Islet precursor cell (in vitro differentiated cells): ENCODE results near the gene ATP5PF.
"Not testable (repeated sequence)": the region's sequence is repeated elsewhere in the genome, so short reads cannot be mapped to it uniquely, and the experiment has no call there.

ENCODE experiments used
- DNase-seq: peaks from one replicate; pipeline ENCODE4 v3.0.0-alpha.2; 2018

Gene ATP5PF, protein sequence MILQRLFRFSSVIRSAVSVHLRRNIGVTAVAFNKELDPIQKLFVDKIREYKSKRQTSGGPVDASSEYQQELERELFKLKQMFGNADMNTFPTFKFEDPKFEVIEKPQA

DNA sequence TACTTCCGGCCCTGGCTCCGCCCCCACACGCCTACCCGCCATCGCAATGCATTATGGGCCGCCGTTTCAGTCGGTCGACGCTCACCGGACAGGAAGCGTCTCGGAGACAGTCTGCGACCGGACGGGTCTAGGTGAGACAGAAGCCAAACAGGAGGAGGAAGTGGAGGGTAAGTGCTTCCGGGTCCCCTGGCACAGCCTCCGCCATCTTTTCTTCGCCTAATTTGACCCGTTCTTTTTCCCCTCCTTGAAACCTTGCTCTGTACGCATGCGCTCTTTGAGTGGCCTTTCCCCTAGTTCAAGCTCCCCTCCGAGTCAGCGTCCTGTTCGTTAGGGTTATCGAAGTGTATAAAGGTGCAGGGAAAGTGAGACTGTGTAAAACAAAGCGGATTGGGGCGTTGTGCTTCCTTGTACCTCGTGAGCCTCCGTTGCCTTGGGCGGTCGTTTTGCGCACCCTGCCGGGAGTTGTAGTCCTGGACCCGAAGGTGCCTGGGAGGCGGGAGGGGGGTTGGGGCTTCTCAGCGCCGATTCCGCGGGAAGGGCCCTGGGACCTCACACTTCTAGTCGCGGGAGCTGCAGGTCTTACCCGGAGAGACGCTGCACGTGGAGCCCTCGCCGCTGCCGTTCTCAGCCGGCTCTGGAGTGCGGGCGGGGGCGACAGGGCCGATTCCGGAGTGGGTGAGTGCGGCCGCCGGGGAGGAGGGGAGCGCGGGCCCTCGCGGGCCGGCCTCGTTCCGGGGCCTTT is at the start of gene ATP5PF, which contains the start of gene GABPA:
ATP5PF (minus strand) TSS at position 1 of the 742 bp plus-strand sequence. CDS start 5,110 bp downstream, outside the sequence.
GABPA (plus strand) TSS at position 69 of the 742 bp plus-strand sequence. CDS start 6,627 bp downstream, outside the sequence.
- peak; percentile 99 for DNase-seq

DNA sequence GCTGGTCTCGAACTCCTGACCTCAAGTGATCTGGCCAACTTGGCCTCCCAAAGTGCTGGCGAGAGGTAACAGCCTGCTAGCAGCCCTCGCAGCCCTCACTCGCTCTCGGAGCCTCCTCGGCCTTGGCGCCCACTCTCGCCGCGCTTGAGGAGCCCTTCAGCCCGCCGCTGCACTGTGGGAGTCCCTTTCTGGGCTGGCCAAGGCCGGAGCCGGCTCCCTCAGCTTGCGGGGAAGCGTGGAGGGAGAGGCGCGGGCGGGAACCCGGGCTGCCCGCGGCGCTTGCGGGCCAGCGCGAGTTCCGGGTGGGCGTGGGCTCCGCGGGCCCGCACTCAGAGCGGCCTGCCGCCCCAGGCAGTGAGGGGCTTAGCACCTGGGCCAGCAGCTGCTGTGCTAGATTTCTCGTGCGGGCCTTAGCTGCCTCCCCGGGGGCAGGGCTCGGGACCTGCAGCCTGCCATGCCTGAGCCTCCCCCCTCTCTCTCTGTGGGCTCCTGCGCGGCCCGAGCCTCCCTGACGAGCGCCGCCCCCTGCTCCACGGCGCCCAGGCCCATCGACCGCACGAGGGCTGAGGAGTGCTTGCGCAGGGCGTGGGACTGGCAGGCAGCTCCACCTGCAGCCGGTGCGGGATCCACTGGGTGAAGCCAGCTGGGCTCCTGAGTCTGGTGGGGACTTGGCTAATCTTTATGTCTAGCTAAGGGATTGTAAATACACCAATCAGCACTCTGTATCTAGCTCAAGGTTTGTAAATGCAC is 43.6 kb upstream of the ATP5PF start:
- DNase-seq: not testable (repeated sequence)

DNA sequence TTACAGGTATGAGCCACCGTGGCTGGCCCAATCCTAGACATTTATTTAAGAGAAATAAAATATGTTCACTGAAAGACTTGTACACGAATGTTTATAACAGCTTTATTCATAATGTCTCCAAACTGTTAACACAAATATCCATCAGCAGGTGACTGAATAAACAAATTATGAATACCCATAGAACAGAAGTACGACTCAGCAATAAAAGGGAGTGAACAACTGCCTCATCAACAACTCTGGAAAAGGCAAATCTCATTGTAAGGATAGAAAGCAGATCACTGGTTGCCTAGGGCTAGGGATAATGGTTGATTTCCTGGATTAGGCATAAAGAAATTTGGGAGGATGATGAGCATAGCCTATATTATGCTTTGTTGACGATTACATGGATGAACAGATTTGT is 41.7 kb upstream of the ATP5PF start:
- DNase-seq: no peak

DNA sequence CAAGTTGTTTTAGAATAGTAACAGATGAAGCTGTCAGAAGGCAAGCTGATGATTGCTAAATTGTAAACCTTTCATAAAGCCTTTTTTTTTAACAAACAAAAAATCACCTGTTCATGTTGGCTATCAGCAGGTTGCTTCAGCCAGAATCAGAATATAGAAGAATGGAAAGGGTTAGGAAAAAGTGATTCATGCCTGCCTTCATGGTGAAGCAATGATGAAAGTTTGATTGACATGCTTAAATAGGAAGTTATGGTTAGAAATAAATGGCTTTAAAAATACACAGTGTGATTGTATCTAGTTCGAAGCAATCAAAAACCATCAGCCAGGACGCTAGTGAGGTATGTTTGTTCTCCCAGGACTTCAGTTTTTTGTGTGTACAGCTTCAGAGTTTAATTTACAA is 38.0 kb upstream of the ATP5PF start:
- DNase-seq: no peak

DNA sequence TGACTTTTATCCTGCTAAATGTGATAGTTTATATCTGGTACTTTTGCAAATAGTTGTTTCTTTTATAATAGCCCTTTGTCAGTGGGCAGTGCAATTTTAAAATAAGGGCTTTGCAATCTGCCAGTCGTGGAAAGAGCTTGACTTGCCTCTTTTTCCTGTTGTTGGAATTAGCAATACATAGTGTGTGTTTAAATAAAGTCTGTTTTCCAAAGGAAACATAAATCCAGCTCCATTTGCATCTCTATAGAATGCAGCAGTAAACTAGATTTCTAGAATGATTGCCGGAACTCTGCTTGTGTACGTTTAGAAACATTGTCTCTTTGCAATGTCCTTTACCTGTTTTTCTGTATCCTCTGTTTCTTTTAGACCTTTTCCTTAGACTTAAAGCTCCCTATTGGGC is 33.2 kb upstream of the ATP5PF start:
- no peak for DNase-seq

DNA sequence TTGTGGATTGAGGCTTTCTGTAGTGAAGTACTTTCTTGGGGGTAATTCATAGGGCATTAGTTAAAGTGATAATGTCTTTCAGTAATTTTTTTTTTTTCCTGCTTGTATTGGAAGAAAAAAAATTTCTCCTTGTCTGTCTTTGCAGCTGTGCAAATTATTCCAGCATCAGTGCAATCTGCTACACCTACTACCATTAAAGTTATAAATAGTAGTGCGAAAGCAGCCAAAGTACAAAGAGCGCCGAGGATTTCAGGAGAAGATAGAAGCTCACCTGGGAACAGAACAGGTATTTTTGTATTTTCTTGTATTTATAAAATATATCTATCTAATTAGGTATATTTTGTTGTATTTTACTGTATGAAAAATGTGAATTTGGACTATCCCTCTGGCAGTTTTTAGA is 29.4 kb upstream of the ATP5PF start:
- no peak for DNase-seq

DNA sequence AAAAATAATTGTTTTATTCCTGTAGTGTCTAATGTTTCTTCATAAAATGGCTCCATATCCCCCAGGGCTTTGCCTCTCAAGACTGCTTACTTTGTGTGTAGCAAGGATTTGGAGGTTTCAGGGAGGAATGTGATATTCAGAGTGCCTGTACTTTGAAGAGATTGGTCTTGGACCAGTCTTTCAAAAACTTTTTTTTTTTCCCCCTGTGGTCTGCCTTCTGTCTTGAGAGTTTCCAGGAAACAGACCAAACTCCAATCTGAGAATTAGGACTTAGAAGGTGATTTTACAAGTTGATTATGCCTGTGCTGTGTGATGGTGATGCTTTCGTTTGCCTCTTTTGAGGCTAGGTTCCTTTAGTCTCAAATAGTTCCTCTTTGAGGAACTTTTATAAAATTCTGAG is 26.0 kb upstream of the ATP5PF start:
- no peak for DNase-seq

DNA sequence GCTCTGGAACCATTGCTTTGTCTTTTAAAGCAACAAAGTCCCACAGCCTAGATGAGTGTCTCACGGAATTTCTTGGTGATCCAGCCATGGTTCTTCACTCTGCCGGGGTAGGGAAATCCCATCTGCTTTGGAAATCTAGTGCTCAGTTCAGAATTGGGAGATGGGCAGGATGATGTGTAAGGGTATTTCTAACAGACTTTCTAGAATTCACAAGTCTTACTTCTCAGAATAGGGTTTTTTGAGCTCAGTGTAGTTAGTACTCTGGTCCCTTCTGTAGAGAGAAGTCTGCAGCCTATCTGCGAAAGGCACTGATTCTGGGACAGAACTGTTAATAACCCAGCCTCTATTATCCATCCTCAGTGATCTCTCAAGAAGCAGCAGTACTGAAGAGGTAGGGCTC is 25.4 kb upstream of the ATP5PF start:
- DNase-seq: no peak

DNA sequence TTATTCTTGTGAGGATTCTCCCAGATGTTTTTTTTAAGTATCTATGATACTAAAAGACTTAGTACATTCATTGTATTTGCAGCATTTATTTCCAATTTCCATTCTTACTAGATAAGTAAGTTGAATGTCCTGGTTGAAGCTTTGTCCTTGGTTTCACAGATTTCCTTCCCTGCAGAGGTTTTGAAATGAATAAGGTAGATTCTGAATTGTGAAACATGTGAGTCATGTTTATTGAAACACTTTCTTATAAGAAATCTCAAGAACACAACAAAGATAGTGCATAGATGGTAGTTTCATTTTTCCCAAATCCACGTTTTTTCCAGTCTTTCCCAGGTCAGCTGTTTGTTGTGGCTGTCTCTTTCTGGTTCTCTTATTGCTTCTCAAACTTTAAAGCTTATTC is 24.9 kb upstream of the ATP5PF start:
- DNase-seq: no peak

DNA sequence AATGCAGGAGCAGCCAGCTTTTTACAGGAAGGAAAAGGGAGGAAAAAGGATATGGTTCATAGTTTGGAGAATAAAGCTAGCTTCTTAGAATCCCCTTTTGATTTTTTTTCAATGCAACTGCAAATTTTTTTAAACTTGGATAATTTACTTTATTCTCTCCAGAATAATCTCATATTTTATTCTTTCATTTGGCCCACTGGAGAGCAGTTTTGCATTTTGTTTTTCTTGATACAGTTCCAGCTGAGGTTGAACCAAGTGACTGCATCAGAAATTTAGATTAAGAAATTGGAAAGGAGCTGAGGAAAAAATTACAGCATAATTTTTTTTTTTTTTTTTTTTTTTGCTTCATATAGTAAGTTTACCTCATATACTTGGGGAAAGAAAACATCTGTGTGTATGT is 22.8 kb upstream of the ATP5PF start:
- no peak for DNase-seq

DNA sequence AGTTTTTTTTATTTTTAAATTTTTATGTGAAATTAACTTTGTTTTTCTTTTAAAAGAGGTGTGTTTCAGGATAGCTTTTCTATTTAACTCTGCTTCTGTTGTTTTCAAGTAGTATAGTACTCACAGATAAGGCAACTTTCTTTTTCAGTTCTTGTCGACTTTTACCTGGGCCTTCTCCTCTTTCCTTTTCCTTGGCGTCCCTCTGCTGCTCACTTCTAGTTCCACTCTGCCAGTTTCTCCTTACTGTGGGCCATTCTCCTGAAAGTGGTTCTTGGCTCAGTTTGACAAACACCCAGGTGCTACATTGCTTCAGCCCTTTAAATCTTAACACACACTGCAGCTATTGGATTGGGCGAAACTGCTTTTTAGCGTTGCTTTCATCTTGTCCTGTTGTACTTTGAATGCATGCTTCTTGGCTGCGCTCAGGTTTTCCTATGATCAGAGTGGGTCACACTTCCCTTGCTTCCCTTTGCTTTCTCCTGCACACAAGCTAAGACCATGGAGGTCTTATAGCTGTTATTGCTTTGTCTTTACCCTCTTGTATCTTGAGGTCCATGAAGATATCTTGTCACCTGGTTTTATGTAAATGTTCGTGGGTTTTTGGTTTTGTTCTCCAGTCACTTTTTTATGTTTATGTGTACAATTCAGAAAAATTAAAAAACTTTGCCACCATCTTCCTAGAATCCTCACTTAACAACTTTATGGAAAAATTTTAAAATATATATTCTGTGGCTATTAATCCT is 21.7 kb upstream of the ATP5PF start:
- no peak for DNase-seq

DNA sequence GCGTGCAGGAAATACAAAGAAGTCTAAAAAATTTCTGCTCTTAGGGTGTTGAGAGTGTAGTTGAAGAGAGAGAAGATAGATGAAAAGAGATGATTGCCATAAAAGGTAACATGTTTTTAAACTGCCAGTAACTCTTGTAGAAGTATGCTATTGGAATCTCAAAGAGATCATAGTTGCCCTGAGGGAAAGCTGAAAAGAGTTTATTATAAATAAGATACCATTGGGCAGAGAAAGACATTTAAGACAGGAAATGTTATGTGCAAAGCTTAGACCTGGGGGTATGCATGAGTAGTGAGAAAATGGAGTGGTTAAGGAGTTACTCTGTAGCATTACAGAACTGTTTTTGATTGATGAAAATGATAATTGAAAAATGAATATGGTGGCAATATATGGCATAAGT is 17.7 kb upstream of the ATP5PF start:
- DNase-seq: no peak

DNA sequence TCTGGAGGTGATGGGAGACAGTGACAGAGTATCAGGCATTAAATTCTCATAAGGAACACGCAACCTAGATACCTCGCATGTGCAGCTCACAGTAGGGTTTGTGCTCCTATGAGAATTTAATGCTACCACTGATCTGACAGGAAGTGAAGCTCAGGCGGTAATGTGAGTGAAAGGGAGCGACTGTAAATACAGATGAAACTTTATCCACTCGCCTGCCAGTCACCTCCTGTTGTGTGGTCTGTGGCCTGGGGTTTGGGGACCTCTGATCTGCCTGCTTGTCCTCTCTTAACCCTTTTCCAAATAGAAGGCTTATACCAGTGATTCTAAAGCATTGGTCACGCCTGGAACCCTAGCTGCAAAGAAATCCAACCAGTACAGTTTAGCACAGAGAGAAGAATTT is 15.4 kb upstream of the ATP5PF start:
- DNase-seq: no peak

DNA sequence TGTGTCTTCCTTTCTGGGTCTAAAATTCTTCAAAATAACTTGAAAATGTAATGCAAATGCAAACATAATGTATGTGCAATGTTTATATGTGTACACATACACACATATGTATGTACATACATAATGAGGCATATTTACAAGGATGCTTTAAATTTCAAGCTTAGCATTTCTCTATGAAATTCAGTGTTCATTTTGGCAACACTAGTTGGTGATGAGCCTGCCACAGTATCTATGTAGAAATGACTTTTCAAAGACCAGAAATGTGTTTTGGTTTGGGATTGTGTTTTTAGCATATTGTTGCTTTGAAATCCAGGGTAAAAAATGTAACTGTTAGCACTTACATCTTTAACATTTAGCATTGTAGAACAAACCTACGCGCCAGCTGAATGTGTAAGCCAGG is 10.2 kb upstream of the ATP5PF start:
- no peak for DNase-seq

DNA sequence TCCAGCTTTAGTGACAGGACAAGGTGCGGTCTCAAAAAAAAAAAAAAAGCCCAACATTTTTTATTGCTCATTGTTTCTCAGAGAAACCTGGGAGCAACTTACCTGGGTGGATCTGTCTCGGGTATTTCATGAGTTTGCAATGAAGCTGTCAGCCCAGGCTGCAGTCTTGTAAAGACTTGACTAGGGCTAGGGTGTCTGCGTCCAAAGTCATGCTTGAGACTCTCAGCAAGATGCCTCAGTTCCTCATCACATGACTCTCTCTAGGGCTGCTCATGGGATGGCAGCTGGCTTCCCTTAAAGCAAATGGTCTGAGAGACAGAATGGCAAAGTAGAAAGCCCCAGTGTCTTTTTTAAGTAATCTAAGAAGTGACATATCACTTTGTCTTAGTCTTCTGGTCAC is 8.2 kb upstream of the ATP5PF start:
- no peak for DNase-seq

DNA sequence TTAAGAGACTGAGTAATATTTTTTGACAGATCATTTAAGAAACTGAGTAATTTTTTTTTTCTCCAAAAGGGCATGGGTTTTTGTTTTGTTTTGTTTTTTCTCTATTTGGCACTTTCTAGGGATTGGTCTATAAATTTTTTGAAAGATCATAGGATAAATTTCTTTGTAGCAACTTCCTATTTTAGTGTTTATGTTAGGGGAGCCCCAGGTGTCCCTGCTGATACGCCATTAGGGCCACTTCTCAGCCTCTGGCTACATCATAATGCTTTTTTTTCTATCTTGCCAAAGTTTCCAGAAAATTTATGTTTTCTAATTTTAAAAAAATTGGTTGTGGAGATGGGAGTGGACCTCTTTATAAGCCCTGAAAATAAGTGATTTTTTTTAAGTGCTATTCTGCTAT is 2.7 kb upstream of the ATP5PF start:
- DNase-seq: no peak

DNA sequence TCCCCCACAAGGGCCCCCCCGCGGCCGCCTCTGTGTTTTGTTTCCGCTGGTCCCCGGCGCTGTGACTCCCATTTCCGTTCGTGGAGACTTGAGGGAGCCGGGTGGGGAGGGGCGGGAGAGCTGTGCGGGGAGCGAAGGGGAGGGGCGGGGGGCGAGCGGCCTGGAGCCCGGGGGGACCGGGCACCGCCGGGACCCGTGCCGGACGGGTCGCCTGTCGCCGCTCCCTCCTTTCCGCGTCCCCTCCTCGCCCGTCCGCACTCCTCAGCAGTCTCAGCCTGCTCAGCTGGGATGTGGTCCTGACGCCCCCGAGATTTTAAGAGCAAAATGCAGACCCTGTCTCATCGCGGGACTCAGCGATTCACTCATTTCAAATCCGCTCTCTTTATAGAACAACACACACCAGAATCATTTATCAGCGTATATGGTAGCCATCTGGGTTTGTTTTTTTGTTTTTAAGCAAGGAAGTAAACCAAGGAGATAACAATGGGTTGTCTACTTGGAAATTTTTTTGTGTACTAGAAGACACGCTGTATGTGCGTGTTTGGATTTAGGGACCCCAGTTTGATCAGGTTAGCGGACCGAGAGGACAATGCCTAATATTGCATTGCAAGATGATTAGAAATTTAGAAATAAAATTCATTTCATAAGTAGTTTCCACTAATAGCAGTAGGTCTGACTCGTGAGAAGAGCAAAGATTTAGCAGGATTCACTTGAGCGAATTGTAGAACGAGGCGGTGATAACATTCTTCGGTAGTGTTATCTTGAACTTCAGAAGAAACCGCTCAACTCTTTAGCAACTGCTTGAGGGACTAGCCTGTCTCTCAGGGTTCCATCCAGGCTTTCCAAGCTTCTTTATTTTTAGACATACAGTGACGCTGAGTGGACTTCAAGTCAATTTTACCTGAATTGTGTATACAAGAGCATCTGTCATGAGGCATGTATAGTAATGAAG is 1.2 kb upstream of the ATP5PF start:
- DNase-seq: peak; percentile 92

DNA sequence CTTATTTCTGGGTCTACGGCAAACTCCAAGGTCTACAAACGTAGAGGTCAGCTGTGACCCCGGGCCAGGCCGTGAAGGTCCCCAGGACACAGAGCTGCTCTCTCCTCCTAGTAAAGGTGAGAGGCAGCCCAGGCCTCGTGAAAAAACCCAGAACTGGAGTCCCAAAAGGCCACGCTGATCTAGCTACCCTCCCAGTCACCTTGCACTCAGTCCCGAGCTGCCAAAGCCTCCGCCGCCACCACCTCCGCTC is 125 bp downstream of the ATP5PF start:
- DNase-seq: no peak

DNA sequence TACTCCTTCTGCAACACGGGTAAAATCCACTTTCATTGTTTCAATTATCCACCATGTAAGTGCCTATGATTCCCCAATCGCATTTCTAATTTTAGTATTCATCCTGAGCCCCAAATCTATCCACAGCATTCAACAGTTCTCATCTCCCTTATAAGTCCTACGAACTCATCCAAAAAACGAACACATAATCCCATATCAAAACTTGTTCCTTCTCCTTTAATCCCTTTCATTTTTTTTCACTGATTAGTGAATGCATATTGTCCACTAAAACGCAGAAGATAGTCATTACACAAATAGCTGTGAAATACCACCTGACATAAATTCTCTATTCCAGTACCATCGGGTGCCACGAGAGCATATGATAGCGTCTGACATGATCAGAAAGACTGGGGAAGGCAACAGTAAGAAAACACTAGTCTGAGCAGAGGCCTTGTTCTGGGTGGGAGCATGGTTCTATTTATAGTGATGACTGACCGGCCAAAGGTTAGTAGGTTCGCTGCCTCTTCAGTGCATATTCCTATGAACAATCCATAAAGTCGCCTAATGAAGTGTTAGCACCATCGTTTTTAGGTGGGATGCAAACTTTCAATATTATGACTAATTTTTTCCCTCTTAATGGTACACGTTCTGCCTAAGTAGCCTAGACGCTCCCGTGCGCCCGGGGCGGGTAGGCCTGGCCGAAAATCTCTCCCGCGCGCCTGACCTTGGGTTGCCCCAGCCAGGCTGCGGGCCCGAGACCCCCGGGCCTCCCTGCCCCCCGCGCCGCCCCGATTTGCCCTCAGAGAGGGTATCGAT is 648 bp downstream of the ATP5PF start:
- no peak for DNase-seq

DNA sequence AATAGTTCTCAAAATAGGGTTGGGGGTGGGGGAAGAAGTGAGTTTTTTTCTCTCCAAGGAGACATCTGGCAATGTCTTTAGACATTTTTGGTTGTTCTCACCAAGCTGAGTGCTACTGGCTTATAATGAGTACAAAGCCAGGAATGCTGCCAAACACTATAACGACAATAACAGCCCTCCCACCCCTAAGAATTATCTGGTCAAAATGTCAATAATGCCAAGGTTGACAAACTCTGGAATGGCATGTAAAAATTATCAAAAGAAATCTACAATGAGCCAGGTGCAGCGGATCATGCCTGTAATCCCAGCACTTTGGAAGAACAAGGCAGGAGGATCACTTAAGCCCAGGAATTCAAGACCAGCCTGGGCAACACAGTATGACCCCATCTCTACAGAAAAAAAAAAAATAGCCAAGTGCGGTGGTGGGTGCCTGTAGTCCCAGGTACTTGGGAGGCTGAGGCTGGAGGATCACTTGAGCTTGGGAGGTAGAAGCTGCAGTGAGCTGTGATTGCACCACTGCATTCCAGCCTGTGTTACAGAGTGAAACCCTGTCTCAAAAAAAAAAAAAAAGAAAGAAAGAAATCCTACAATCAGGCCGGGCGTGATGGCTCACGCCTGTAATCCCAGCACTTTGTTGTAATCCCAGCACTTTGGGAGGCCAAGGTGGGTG is 2.5 kb downstream of the ATP5PF start:
- no peak for DNase-seq

DNA sequence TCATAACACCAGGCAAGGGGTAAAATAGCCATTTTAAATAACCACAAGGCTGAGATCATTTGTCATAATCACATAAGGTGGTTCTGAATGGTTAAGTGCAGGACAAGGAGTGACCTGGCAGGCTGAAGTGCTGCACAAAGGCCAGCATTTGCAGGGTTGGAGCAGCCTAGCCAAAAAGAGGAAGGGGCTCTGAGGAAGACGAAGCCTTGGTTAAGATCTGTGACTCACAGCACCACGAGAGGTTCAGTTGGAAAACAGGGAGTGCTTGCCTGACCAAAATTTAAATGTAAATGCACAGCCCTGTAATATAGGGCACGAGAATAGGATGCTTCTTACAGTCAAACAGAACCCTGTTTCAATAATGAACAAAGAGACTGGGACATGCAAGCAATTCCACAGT is 12.1 kb downstream of the ATP5PF start:
- DNase-seq: no peak
